HG02840 (cell line): ENCODE data around the gene TUSC2.

Experiments used
- ATAC-seq: cut with Tn5 transposase; IDR thresholded peaks from one replicate; pipeline ENCODE4 v1.9.1; 2021; ENCODE audit warnings: mild to moderate bottlenecking, moderate library complexity, moderate number of reproducible peaks; ENCODE audit not compliant: unreplicated experiment, low FRiP score

The TUSC2 gene

DNA sequence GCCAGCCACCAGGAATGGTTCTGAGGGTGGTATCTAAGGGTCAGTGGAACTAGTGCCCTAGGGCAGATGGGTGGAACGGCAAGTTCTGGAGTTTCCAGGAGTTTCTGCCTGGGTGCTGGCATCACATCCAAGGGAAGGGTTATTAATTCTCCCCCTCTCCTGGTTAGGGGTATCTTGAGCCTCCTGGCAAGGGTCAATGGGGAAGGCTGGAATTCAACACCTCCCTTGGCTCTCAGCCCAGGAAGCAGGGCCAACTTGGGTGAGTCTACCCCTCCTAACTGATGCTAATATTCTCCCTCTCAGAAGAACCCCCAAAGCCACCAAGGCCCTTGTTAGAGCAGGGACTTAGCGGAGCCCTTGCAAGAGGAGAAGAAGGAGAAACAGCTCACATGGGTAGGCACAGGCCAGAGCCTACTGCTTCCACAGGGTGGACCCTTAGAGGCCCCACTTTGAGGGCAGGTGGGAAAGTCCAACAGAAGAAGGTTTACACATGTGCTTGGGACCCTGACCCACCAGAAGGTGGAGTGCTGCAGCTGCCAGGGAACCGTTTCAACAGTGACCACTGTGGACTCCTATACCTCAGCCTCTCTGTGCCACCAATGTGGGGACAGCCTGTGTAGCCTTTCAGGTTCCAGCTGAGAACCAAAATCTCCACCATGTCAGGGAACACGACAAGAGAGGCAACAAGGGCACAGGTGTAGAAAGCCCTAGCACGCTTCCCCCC lies 28.0 kb upstream of the TUSC2 start:
- no peak for ATAC-seq

DNA sequence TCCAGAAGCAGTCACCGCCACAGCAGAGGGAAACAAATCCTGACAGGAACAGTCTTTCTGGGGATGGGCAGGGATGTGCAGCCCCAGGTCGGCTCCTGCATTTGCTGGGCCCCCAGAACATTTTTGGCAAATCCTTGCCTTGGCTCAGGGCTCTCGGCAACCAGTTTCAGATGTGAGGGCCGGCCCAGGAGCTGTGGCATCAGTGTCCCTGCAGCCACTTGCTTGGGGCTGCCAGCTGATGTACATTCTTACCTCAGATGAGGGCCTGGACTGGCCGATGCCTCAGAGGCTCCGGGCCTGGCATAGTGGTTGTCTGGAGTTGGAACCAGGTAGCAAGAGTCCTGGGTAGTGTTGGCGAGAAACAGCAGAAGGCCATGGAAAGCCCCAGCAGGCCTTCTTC lies 26.8 kb upstream of the TUSC2 start:
- ATAC-seq: no peak

DNA sequence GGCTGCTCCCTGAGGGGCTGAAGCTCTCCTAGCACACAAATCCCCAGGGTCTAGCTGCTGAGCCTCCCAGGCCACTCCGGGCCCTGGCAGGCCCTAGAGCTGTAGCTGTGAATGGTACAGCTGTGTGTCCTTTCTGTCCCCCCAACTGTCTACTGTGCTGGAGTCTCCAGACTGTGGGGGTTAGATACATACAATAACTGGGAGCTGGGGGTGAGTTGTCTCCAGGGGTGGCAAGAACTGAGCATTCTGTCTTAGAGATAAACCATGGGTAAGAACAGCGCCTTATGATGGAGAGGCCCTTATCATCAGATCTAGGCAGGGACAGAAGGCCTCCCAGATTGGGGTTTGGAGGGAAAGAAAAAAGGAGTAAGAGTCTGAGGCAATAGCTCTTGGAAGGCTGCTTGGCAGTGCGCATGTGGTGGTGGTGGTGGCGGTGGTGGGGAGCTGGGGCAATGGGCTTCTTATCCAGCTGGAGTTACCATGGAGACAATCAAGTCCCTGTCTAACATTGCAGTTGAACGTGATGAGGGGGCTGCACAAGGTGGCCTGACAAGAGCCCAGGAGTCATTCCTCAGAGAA lies 26.3 kb upstream of the TUSC2 start:
- ATAC-seq: no peak

DNA sequence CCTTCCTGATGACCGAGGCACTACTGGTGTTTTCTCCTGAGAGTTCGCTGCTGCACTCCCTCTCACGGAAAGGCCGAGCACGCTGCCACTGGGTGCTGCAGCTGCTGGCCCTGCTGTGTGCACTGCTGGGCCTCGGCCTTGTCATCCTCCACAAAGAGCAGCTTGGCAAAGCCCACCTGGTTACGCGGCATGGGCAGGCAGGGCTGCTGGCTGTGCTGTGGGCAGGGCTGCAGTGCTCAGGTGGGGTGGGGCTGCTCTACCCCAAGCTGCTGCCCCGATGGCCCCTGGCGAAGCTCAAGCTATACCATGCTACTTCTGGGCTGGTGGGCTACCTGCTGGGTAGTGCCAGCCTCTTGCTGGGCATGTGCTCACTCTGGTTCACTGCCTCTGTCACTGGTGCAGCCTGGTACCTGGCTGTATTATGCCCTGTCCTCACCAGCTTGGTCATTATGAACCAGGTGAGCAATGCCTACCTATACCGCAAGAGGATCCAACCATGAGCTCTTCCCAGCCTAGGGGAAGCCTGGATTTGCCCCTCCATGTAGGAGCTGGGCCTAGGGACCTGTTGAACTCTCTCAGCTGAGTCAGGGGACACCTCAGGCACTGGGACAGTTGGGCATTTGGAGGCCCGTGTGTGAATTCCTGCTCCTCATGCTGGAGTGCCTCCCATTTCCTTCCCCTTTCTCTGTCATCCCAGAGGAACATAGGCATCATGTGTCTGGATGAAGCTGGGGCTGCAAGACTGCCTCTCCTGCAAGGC lies 25.4 kb upstream of the TUSC2 start:
- no peak for ATAC-seq

DNA sequence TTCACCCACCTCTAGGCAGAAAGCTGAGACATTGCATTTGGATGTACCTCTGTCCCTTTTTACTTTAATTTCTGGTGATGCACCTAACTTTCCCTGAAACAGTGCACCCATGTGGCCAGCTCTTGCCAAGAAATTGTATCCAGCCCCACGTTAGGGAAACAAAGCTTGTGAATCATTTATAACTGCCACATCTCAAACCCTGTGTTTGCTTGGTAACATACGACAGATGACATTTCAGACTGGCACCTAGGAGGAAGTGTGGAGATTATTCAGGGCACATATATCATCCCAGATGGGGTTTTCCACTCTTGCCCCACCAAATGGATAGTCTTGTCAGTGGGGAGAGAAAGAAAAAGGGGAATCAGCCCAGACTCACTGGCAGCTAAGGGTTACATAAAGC lies 24.8 kb upstream of the TUSC2 start:
- ATAC-seq: no peak

- ATAC-seq: no peak
Observed at GRCh38 chr3:50351323-50351697, 23.3 kb upstream of the TUSC2 start.

GRCh38 chr3:50350527-50351322 lies 22.7 kb upstream of the TUSC2 start, which contains the start of the genes CYB561D2 and NPRL2:
TSS of gene CYB561D2 (plus strand) at chr3:50350862. CDS start at chr3:50351434, 572 bp downstream.
TSS of gene NPRL2 (minus strand) at chr3:50350775. CDS start at chr3:50350652, 123 bp downstream.
- ATAC-seq: peak; percentile 79

- ATAC-seq: peak; percentile 9
Observed at GRCh38 chr3:50350213-50350526, 22.1 kb upstream of the TUSC2 start.

- ATAC-seq: no peak
Observed at GRCh38 chr3:50347187-50347813, 19.3 kb upstream of the TUSC2 start.

DNA sequence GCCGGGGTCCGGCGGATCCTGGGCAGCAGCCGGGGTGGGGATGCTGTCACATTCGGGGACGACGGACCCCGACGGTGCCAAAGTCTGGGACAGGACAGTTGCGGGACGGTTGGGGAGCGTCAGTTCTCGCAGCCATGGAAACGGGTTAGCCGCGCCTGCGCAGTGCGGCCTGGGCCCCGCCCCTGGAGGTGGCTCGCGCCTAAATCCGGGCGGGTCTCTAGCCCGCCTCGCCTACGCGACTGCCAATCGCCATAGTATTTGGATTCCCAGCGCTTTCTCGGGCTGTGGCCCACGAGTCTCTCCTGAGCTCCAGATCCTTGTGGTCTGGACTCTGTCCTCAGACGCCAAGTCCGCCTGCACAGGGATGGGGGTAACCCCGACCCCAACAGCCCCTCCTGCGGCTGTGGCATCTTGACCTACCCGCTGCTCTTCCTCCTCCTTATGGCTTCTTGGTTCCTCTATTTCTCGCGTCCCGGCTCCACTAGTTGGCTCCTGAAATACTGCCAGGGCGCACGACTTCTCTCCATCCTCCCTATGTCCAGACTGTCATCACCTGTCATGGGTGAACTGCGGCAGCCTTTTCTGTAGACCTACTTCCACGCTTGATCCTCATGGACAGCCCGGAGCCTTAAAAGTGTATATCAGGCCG lies 17.7 kb upstream of the TUSC2 start, which contains the start of gene ZMYND10:
TSS of gene ZMYND10 (minus strand) at position 147 of the 649 bp plus-strand sequence. CDS start 153 bp downstream, outside the sequence.
- no peak for ATAC-seq

- no peak for ATAC-seq
Observed at GRCh38 chr3:50345008-50345407, 17.0 kb upstream of the TUSC2 start.

GRCh38 chr3:50342813-50343633 lies 15.0 kb upstream of the TUSC2 start:
- no peak for ATAC-seq

GRCh38 chr3:50341996-50342650 lies 14.1 kb upstream of the TUSC2 start:
- ATAC-seq: no peak

GRCh38 chr3:50341537-50341936 lies 13.5 kb upstream of the TUSC2 start:
- ATAC-seq: no peak

GRCh38 chr3:50340448-50341329 lies 12.7 kb upstream of the TUSC2 start, which contains the start of gene RASSF1:
TSS of gene RASSF1 (minus strand) at chr3:50340836. CDS start at chr3:50340805, 31 bp downstream.
- ATAC-seq: no peak

DNA sequence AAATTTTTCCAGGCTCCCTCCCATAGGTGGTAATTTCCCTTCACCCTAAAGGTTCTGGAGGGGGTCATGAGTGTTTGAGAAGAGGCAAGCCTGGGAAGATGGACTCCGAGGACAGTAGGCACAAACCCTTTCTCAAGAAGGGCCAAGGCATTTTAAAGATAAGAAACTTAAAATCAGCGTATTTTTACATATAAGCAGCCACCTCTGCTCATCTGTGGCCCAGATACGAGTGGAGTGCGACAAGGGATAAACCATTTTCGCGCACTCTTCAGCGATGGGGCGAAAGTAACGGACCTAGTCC lies 12.1 kb upstream of the TUSC2 start:
- ATAC-seq: no peak

GRCh38 chr3:50339485-50340146 lies 11.6 kb upstream of the TUSC2 start:
- ATAC-seq: no peak
